Activated naive CD4-positive, alpha-beta T cell treated with Interleukin-2 at 50 U/mL for 16 hours (primary cell): Measurements from ENCODE around the gene TOMM22.

ENCODE experiments used
- DNase-seq: peaks from one replicate; pipeline ENCODE4 v3.0.0-alpha.2; 2020

Gene TOMM22

DNA sequence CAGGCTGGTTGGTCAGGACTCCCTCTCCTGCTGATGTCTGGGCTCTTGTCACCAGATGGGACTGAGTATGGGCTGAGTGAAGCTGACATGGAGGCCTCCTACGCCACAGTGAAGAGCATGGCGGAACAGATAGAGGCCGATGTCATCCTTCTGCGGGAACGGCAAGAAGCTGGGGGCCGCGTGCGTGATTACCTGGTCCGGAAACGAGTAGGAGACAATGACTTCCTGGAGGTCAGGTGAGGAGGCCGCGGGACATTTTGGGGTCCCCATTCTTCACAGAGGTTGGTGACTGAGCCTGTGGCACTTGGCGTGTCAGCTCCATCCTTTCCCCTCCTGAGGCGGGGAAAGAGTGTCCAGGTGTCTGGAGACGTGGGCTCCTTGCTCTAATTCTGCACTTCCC lies 34.1 kb downstream of the TOMM22 start:
- no peak for DNase-seq

DNA sequence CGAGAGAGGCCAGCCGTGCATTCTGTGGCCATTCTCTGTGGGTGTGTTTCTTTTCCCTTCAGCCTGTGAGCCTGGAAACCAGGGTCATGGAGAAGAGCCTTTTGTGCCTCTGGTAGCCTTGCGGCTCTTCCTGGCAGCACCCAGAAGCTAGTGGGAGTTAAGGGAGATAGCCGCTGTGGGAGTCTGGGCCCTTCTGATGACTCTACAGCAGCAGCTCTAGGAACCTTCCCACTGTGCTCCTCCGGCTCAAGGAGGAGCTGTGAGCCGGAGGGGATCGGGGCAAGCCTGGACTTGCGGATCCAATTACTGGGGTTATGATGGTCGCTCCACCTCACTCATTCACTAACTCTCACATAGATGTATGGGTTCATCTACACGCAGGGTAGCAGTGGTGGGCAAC lies 34.5 kb downstream of the TOMM22 start:
- no peak for DNase-seq

DNA sequence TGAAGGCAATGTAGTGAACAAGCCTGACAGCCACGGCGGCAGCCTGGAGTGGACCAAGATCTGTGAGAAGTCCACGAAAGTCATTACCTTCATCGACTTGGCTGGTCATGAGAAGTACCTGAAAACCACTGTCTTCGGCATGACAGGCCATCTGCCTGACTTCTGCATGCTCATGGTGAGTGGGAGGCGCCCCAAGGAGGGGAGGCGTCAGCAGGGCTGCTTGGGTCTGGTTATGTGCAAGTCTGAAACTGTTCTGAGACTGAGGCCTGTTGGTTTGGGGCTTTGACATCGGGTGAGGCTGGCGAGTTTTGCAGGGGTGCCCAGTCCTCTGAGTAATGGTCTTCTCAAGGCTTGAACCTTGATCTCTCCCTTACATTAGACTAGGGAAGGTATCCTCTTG lies 35.1 kb downstream of the TOMM22 start:
- no peak for DNase-seq

DNA sequence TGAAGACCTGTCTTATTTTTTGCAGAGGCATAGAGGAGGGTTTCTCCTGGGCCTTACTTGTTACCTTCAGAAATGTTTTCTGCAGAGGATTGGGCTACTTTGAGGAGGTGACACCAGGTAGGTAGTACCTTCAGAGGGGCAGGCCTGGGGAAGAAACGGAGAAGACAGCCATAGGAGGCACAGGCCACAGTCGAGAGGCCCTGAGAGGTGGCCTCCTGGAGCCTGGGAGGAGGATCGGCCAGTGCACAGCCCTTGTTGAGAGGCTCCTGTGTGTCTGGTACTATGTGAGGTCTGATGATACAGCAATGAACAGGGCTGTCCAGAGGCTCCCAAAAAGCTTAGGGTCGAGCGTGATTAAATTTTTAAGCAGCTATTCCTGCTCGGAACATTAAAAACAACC lies 35.5 kb downstream of the TOMM22 start:
- DNase-seq, result no peak

DNA sequence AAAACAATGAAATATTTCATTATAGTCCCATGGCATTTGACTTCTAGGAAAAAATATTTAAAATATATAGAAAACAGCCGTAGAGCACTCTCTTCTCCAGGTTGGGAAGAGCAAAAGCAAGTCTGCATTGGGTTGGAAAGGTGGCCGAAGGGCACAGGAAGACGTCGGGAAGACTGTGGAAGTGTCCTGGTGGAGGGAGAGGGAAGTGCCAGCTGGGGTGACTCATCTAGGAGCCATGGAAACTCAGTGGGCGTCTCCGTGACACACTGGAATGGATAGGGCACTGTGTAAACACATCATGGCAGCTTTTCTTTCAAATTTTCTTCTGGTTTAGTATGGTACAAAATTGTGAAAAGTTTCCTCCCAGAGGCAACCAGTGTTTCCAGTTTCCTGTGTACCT lies 36.7 kb downstream of the TOMM22 start:
- no peak for DNase-seq

DNA sequence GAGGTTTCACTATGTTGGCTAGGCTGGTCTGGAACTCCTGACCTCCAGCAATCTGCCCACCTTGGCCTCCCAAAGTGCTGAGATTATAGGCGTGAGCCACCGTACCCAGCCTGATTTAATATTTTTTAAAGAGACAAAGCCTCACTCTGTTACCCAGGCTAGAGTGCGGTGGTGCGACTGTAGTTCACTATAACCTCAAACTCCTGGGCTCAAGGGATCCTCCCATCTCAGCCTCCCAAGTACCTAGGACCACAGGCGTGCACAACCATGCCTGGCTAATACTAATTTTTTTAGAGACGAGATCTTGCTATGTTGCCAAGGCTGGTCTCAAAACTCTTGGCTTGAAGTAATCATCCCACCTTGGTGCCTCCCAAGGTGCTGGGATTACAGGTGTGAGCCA lies 37.4 kb downstream of the TOMM22 start:
- DNase-seq, result no peak

DNA sequence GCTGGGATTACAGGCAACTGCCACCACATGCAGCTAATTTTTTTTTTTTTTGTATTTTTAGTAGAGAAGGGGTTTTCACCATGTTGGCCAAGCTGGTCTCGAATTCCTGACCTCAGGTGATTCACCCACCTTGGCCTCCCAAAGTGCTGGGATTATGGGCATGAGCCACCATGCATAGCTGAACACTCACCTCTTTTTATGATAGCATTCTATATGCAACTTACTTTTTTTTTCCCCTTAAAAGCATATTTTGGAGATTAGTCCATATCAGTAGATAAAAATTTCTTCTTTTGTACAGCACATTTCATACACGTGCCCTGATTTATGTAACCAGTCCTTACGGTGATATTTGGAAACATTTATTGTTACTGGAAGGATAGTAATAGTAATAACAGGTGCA lies 38.6 kb downstream of the TOMM22 start:
- no peak for DNase-seq

DNA sequence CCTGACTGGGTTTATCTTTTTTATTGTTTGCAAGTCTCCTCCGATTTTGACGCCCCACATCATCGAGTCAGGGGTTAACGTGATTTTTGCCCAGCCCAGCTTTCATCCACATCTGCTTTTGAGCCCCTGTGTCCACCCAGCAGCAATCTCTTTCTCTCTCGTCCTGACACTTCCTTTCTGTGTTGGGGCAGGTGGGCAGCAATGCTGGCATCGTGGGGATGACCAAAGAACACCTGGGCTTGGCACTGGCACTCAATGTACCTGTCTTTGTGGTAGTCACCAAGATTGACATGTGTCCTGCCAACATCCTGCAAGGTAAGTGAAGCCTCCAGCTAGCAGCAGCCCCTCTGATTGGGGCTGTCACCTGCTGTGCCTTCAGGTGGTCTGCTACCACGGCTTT lies 39.8 kb downstream of the TOMM22 start:
- DNase-seq, result no peak

DNA sequence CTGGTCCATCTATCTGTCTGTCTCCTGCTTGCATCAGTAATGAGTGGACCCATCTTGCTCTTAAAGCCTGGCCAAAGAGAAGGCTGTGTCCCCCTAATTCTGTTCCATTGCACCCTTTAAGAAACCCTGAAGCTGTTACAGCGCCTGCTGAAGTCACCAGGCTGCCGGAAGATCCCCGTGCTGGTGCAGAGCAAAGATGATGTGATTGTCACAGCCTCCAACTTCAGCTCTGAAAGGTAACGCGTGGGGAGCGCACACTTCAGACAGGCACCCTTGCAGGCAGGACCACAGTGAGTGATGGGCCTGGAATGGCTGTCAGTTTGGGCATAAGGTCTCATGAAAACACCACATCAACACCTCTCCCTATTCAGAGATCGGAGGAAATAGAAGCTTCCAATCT lies 42.4 kb downstream of the TOMM22 start:
- no peak for DNase-seq

DNA sequence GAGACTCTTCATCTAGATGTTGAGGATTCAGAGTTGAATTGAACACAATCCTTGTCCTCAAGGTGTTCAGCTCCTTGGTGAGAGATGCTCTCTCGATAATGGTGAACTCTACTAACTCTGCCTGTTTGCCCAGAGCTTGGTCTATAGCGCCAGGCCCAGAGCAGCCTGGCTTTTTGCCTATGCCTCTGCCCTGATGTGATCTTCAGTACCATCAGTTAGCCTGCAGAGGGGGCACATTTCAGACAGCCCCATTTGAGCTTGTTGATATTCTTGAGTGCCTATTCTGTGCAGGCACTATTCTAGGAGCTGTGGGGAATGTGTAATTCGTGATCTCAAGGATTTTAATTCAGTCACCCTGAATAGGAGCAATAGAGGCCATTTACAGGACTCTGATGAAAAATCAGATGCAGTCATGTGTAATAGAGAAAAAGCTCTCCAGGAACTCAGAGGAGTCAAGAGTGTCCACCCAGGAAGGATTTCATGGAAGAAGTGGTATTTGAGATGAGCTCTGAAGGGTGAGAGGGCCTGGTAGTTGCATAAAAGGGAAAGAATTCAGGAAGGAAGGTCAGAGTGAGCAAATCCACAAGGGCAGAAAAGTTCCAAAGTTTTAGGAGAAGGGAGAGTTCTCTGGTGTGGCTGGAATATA lies 43.3 kb downstream of the TOMM22 start:
- DNase-seq, result peak; percentile 23

DNA sequence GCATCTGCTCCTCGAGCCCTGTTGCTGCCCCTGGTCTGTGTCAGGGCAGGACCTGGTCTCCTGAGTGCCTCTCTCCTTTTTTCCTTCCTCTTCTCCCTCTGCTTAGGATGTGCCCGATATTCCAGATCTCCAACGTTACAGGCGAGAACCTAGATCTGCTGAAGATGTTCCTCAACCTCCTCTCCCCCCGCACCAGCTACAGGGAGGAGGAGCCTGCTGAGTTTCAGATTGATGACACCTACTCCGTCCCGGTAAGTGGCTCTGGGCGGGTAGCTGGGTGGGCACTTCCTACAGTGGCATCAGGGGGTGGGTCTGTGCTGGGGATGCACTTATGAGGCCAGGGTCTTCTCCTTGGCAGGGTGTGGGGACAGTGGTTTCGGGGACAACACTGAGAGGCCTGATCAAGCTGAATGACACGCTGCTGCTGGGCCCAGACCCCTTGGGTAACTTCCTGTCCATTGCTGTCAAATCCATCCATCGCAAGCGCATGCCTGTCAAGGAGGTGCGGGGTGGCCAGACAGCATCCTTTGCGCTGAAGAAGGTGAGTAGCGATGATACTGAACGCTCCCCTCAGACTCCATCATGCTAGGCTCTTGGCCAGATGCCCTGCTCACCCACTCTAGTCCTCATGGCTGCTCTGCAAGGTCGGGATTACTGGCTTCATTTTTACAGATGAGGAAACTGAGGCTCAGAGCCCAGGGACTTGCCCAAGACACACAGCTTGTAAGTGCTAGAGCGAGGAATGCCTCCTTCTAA lies 44.3 kb downstream of the TOMM22 start:
- DNase-seq, result no peak

DNA sequence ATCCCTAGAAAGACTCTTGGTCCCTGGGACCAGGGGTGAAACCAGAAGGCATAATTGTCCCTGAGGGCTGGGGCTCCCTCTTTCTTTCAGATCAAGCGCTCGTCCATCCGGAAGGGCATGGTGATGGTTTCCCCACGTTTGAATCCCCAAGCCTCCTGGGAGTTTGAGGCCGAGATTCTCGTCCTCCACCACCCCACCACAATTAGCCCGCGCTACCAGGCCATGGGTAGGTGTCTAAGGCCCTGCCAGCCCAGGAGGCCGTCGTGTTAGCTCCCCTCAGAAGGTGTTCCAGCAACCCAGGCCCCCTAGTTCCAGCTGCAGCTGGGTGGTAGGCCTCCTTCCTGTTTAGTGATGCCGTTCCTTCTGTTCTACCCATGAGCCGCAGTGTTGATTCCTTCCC lies 45.4 kb downstream of the TOMM22 start:
- DNase-seq, result no peak

DNA sequence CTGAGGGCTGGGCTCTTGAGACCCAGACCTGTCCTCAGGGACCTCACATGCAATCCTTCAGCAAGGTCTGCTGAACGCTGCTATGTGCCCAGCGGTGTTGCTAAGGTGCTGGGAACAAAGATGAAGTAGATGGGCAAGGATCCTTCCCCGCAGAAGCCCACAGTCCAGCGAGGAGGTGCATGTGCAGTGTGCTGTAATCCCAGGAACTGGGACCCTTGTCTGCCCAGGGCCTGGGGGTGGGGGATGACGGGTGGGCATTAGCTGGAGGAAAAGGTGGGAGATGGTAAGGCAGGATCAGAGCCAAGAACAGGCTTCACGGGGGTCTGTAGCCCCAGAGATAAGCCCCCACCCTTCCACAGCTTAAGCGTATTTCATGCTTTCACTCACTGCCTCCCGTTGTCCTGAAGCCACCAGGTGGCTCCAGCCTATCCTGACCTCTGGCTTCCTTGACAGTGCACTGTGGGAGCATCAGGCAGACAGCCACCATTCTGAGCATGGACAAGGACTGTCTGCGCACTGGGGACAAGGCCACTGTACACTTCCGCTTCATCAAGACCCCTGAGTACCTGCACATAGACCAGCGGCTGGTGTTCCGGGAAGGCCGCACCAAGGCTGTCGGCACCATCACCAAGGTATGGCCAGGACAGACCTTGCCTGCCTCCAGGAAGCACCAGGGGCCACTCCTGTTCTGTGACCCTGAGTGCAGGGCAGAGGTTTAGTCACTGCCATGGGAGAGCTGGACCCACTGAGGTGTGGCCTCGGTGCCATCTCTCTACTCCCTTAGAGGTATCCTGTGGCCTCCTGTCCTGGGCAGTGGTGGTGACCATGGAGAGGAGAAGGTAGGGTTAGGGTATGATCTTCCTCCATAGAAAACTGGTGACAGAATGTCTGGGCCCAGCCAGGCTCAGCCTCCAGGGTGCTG lies 46.0 kb downstream of the TOMM22 start:
- no peak for DNase-seq

DNA sequence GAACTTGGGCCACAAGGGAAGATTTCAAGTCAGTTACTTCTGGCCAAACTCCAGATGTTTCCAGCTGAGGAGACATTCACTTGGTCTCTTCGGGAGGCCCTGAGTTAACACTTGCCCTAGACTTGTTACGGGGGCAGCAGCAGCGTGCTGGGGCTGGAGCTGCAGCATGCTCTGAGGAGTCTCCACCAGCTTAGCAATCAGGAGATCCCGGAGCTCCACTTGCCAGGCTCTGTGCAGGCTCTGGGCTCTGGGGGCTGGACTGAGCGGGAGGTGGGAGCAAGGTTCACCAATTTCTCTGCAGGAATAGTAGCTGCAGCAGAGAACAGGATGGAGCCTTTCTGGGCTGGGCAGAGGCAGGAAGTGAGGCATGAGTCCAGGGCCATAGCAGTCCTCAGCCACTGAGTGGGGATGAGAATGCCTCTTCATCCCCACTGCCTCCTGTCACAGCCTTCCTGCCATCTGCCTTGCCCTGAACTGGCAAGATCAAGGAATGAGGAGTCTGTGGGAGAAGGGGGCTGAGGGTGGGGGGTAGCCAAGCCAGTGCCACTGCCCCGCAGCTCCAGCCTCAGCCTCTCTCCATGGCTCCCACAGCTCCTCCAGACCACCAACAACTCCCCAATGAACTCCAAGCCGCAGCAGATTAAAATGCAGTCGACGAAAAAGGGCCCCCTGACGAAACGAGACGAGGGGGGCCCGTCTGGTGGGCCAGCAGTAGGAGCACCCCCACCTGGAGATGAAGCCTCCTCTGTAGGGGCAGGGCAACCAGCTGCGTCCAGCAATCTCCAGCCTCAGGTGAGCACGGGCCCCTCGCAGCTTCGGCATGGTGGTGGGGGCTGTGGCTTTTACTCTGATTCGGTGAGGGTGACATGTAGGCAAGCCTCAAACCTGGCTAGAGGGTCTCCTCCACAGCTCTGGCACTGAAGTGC lies 47.4 kb downstream of the TOMM22 start:
- no peak for DNase-seq

DNA sequence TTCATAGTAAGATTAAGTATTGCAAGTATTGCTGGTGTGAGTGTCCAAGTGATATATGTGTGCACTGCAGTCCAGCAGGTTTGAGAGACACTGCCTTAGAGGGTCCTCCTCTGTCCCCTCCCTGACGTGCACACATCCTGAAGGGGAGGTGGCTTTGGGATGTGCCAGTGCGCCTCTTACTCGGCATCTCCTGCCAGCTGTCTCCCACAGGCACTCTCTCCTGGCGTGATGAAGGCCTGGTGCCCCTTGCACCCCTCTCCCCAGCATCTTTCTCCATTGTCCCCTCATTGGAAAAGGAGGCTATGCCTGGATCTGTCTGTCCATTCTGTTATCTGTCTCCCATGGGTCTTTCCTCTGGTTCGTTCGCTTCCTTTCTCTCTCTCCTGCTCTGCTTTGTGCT lies 48.2 kb downstream of the TOMM22 start:
- DNase-seq, result no peak

DNA sequence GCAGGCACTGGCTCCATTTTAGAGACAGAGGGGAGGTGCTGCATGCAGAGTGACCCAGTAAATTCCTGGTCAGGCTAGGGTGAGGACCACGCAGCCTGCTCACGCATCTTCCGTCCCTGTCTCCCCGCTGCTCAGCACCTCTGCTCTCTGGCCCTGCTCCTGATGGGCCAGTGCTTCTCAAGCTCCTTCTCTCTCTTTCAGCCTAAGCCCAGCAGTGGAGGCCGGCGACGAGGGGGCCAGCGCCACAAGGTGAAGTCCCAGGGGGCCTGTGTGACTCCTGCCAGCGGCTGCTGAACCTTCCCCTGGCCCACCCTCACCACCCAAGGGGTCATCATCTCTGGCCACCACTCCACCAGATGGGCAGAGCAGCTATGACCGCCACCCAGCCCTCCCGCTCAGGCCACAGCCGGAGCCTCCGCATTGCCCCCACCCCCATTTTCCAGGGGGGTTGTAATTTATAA lies 48.7 kb downstream of the TOMM22 start:
- DNase-seq, result no peak

DNA sequence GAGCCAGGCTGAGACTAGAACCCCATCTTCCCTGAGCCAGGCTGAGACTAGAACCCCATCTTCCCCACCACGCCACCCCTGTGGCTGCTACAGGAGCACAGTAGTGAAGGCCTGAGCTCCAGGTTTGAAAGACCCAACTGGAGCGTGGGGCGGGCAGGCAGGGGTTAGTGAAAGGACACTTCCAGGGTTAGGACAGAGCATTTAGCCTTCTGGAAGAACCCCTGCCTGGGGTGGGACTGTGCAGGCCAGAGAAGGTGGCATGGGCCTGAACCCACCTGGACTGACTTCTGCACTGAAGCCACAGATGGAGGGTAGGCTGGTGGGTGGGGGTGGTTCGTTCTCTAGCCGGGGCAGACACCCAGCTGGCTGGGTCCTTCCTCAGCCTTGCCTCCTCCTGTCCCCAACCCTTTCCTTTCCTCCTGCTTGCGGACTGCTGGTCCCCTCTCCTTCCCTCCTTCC lies 50.0 kb downstream of the TOMM22 start:
- no peak for DNase-seq

DNA sequence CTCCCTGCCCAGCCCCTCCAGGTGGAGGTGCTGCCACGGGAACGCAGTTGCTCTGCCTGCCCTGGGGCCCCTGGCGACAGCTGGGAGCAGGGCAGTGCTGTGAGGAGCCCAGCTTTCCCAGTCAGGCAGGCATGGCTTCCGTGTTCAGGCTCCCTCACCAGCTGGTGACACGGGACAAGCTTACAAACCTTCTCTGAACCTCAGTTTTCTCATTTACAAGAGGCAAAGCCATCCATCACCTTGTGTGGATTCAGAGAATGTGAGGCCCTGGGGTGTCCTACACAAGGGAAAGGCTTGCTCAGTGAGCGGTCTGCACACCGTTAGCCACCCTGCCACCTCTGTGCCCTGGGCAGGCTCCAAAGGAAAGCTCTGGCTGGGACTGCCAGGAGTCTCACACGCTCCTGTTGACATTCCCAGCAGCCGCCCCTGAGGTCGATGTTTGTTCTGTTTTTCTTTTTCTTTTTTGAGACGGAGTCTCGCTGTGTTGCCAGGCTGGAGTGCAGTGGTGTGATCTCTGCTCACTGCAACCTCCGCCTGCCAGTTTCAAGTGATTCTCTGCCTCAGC lies 50.6 kb downstream of the TOMM22 start:
- no peak for DNase-seq

DNA sequence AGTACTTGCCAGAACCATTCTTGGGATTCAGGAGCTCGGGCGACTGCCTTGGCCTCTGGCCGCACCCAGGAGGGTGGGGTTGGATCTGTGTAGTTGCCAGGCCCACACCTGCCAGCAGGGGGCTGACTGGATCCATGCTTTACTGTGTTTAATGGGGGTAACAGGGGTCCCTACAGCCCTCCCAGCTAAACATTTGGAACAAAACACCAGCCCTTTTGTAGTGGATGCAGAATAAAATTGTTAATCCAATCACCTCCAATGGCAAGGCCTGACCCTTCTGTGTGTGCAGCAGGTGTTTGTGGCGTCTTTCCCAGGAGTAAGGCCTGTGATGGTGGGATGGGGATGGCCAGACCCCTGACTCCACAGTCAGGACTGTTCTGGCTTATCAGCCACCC lies 51.6 kb downstream of the TOMM22 start:
- peak; percentile 55 for DNase-seq

DNA sequence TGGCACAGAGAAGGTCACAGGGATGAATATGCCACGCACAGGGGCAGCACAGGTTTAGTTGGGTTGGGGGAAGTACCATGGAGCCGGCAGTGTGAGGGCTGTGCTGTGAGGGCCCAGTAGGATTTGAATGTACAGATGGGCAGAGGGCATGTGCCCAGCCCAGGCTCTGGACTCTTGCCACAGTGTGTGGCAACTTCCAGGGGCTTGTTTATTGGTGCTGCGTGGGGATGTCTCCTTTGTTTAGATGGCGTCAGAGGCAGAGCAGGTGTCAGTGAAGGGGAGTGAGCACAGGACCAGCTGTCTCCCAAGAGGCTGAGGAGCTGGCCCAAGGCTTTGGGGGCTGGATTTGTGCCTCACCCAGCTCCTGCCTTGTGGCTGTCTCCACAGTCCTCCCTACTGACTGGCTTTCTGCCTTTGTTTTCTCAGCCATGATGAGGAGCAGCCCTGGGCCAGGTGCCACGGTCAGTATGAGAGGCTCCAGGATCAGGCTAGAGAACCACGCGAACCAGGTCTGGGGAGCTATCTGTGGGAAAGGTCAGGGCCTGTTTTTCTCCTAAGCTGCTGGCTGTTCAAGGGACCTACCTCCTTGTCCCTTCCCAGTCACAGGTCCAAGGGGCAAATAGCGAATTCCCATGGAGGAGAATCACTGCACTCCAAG lies 52.1 kb downstream of the TOMM22 start:
- no peak for DNase-seq

DNA sequence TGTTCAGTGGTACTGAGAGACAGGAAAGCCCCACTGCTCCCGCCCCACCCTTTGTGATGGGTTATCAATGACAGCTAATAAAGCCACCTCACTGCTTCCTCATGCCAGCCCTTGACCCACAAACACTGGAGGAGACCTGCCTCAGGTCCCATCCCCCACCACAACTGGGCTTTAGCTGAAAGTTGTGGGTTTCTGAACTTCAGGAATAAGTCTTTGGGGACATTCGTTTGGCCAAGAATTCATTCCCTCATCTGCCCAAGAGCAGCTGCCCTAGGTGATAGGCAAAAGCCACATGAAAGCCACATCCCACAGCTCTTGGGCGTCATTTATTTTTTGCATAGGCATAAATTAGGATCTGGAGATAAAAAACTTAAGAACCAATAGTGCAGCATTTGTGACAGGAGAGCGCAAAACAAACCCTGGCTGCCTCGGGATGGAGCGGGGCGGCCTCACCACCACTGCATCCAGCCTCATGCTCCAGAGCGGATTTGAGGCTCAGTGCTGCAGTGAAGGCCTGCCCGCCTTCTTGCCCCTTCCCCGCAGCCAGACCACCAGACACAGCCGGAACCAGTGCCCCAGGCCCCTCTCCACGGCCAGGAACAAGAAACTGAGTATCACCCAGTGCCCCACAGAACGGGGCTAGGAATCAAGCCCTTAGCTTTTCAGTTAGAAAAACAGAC lies 52.8 kb downstream of the TOMM22 start:
- DNase-seq, result no peak
